ENCODE results near the gene SRCAP.

GRCh38 chr16:30688701-30689100 lies 10.3 kb upstream of the SRCAP start:
- TF ChIP-seq CTCF (IDR thresholded peaks at IDR 0.05) (no peak), EZH2phosphoT487 (IDR thresholded peaks at IDR 0.05) (no peak)

All from neural progenitor cell (in vitro differentiated cells).